ENCODE measurements around the gene FOS.
A peak's percentile ranks its signal among the peaks of the same experiment; 100 is the strongest.

The FOS gene

DNA sequence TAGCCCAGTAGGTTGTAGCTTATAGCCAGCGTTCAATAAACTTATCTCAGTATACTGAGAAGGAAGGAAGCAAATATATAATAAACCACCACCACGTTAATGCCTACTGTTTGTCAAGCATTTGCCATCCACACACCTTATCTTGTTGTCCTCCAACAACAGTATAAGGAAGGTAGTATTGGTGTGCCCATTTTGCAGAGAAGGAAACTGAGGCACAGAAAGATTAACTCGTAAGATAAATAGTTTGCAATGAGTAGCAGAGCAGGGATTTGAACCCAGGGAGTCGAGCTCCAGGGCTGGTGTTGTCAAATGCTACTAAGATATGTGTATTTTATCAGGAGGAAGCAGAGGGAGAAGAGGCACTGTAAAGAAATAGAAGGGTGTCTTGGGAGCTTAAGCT, 27.8 kb upstream of the FOS start:
- no peak for DNase-seq (ENCODE audit: low read depth in 2 of 2)

DNA sequence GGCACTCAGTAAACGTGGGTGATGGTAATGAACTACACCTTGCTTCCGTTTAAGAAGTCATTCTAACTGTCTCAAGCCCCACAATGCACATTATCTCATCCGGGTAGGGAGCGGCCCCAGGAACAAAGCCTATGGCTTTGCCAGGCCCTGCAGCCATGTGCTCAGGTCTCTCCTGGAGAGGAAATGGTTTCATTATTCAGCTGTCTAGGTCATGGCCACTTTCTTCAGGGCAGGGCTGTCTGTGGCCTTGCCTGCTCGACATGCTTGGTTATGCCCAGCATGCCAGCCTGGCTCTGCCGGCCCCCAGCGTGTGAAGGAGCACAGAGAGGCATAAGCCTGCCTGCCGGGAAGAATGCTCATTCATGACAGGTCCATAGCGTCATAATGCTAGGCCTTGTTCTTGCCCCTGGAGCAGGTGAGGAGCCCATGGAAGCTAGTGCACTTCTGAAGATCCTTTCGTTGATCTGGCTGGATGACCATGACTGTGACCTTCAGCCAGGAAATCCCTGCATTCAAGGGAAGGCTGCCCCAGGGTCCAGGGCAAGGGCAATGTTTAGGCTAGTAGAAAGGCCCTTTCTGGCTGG, 26.3 kb upstream of the FOS start:
- no peak for DNase-seq (ENCODE audit: low read depth in 2 of 2)

DNA sequence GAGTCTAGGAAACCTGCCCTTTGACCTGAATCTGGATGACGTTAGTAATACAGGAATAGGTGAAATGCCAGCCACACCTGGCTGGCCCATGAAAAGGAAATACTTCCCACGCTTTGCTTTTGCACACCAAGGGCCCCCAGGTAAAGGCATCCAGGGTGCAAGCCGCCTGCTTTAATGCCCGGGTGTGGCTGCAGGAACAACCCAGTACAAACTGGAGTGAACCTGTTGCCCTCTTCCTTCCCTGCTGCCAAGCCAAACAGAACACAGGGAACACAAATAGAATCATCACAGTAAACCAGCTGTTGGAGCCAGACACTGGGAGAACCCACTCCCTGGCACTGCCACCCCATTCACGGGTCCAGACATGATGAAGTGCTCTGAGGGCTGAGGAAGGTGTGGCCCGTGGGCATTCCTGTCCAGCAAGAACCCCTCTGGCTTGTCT, 24.2 kb upstream of the FOS start:
- no peak for DNase-seq (ENCODE audit: low read depth in 2 of 2)

DNA sequence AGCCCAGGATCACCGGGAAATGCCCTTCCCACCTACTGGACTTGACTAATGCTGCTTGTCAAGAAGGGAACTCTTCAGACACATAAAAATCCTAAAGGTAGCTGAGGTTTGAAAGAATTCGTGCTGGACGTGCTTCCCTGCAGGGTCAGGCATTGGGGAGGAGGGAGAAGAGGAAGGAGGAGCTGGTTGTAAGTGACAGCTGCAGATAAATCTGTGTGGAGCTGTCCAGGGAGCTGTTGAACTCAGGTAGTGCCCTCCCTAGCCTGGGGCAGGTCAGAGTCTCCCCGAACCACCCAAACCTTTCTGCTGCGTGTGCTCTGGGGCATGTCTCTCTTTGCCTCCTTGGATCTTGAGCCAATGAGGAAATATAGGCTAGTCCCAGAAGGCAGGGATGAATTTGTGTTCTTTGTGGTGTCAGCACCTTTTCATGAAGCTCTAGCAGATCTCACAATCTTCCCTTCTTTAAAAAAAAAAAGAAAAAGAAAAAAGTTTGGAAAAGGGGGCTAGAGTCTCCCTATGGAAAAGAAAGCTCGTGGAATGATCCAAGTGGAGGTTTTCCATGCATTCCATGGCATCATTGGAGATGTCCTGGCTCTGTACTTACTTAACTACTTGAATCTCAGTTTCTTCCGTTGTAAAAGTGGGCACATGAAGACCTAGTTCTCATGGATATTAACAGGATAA, 23.6 kb upstream of the FOS start:
- no peak for DNase-seq (ENCODE audit: low read depth in 2 of 2)

DNA sequence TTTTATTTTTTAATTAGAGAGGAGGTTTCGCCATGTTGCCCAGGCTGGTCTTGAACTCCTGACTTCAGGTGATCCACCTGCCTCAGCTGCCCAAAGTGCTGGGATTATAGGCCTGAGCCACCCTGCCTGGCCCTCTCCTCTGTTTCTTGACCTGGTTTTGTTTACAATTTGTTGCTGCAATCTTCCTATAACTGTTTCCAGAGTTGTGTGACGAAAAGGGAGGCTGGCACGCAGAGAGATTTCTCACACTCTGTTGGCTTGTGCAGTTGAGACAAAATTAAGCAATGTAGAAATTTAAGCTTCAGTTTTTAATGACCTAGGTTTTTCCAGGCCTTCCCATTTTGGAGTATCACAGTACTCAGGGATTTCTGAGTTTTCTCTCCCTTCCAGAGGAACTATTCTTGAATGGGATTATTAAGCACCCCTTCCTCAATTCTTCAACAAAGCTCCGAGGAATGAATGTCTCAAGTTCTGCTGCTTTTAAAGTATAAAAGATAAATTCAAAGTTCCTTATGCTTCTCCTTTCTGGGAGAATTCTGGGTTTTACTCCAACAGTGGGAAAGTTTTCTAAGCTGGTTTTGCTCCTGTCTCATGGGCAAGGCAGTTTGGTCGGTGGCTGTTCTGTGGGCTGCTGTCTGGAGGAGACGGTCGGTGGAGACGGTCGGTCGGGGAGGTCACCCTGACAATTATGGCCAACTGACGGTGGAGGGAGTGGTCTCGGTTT, 20.4 kb upstream of the FOS start:
- no peak for DNase-seq (ENCODE audit: low read depth in 2 of 2)

DNA sequence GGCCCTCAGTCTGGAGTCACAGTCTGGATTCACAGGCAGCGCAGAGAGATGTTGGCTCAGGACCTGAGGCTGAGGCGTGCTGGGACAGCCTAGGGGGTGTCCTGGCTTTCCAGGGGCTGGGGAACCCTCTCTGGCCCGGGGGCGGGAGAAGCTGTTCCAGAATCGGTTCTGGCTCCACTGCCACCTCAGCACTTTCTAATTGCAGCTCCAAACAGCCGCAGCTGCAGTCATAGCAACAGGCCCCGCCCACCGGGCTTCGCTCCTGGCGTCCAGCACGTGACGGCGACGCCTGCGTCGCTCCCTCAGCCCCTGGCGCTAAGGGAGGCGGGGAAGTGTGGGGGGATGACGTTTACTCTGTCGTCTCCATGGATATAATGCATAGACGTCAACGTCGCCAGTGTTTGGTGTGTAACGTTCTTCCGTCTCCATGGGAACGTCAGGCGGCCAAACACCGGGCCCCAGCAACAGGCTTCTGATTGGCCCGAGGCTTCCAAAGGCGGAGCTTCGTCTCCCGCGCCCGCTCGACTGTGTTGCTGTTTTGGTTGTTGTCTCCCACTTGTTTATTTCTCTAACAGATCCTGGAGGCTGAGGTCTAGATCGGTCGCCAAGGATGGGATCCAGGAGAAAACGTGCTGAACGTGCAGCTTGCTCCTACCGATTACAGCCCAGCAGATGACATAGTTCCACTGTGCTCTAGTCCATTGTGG, 19.7 kb upstream of the FOS start:
- DNase-seq (ENCODE audit: low read depth in 2 of 2) = peak; percentile 93 to 98

DNA sequence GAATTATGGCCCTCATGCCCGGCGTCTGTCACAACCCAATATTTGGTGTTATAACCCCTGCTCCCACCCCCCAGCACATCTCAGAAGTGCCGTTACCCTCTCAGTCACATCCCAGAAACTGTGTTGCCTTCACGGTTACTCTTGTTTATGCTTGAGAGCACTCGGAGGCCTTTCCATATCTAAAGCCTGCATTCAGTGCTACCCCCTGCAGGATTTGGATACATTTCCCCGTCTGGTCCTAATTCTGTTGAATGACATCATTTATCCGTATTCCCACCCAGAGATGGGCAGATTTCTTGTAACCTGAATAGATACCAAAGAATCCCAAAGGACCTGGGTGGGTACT, 19.1 kb upstream of the FOS start:
- no peak for DNase-seq (ENCODE audit: low read depth in 2 of 2)

DNA sequence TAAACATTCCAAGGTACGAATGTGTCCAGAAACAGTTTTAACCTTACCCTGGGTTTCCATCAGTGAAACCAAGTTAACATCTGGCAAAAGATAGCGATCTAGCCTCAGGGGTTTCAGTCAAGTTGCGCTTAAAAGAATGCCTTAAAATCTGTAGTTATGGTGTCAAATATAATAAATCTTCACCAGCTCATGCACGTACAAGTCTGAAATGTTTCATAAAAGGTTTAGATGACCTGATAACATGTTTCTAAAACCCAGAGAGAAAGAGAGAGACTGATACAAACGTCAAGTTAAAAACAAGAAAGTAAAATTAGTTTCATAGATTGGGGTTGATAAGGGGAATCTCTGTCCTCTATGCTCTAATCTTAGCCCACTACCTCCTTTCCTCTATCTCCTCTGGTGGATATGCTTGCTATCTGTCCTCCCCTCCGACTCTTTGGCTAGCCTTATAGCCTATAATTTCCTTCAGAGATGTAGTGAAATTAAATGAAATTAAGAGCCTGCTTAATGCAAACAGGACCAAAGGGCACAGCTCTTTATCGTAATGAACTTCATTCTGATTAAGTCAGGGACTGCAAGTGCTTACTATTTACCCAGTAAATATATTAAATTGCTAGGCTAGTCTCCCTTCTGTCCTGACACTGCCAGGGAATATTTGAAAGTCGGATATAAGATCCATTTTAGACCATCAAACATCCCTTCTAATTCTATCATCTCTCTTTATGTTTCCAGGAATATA, 18.4 kb upstream of the FOS start:
- DNase-seq (ENCODE audit: low read depth in 2 of 2) = no peak

DNA sequence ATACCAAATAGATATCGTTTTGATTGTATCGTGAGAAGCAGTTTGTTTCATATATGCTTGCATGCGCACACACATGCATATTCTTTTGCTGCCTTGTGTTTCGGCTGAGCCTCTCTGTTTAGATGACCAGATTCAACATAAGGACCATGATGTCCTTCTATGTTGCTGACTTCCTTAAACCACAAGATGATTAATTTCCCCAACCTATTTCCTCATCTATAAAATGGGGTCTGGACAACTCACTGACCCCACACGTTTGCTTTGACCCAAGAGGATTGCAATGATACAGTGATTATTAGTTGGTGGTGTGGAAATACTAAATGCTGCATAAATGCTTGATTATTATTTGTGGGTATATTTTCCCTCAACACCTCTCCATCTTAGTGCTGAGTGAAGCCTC, 16.8 kb upstream of the FOS start:
- no peak for DNase-seq (ENCODE audit: low read depth in 2 of 2)

DNA sequence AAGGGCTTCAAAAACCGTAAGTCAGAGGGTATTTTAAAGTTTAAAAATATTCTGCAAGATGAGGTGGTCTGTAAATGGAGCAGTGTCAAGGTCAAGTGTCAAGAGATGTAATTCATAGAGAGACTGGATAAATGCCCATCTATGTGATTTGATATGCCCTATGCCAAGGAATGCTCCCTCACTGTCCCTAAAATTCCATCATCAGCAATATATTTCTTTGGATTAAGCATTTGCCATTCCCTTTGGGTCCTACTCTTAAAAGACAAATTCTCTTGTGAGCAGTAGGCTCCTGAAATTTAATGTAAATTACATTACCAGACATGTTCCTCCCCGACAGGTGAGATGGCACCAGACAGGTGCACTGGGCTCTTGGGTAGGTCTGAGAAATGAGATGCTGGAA, 16.0 kb upstream of the FOS start:
- DNase-seq (ENCODE audit: low read depth in 2 of 2) = no peak

DNA sequence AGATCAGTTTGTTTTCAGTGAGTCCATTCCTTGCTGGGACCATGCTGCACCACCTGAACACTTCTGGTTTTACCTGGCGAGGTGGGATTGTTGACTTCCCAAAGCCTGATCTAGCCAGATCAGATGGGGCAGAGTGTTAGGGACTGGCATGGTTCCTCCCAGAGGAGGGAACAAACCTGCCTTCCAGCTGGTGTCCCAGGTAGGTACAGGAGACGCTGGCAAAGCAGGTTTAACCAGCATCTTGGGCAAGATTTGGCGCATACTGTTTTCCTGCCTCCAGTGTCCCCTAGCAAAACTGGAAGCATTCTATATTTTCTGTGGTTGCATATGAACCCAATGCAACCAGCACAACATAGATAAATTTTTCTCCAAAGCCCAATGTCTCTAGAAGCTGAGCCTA, 14.6 kb upstream of the FOS start:
- DNase-seq (ENCODE audit: low read depth in 2 of 2) = no peak

DNA sequence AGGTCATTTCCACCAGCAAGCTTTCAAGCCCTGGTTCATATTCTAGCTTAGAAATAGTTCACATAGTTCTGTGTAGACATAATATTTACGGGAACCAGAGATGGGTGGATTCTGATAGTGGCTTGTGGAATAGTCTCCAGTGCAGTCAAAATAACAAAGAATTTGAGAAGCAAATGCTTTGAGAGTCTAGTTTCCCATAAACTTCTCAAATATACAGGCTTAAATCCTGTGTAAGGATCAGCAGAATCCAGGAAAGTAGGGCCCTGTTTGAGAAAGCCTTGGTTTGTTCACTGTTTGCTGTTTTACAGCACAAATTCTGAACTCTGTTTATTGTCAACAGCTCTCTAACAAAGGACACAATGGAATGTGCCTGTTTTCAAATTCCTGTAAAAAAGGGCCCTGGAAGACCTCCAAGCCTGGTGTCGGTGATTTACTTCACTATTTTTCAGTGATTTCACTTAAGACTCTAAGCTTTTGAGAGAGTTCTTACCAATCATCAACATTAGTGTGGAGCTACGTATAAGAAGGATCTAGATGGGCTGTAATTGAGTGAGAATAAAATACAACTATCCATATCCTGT, 11.4 kb upstream of the FOS start:
- DNase-seq (ENCODE audit: low read depth in 2 of 2) = no peak

DNA sequence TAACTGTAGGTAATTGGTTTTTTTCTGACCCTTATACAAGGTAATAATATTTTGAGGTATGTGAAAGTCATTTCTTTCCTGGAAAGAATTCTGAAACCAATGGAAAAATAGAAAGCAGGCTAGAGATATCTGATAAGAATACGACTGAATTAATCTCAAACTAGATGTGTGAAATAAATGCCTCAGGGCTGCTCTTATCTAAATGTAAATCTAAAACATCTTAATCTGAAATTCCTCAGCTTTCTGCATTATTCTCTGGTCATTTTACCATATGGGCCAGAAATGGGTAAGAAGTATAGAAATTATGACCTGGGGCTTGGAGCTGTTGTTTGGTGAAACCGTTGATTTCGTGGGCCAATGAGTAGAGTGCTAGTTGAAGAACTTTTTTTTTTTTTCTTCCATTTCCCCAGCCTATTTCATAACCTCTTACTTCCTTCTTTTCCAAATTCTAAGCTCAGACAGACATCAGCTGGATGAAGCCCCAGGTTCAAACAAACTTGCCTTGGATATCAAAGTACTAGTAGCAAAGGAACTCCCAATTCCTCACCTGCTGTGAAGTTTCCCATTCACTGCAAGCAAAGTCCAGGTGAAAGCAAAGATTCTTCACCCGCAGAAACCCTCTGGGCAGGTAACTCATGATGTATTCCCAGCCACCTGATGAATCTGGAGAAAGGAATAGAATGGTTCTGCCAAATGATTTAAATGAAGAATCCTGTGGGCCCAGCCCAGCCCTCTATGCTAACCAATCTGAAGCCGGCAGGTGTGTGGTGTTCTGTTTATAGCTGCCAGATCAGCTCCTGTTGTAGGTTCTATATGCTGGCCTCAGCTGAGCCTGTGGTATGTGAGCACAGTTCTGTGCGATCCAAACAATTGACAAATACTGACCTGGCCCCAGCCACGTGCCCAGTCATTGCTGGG, 9.7 kb upstream of the FOS start:
- no peak for DNase-seq (ENCODE audit: low read depth in 2 of 2)

DNA sequence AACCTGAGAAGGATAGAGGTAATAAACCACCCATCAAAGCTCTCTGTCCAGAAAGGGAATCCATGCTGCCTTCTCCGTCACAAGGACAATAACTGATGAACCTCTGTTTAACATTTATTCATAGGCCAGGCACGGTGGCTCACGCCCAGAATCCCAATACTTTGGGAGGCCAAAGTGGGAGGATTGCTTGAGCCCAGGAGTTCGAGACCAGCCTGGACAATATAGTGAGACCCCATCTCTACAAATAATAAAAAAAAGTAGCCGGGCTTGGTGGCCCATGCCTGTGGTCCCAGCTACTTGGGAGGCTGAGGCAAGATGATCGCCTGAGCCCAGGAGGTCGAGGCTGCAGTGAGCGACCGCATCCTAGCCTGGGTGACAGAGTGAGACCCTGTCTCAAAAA, 7.1 kb upstream of the FOS start:
- no peak for DNase-seq (ENCODE audit: low read depth in 2 of 2)

DNA sequence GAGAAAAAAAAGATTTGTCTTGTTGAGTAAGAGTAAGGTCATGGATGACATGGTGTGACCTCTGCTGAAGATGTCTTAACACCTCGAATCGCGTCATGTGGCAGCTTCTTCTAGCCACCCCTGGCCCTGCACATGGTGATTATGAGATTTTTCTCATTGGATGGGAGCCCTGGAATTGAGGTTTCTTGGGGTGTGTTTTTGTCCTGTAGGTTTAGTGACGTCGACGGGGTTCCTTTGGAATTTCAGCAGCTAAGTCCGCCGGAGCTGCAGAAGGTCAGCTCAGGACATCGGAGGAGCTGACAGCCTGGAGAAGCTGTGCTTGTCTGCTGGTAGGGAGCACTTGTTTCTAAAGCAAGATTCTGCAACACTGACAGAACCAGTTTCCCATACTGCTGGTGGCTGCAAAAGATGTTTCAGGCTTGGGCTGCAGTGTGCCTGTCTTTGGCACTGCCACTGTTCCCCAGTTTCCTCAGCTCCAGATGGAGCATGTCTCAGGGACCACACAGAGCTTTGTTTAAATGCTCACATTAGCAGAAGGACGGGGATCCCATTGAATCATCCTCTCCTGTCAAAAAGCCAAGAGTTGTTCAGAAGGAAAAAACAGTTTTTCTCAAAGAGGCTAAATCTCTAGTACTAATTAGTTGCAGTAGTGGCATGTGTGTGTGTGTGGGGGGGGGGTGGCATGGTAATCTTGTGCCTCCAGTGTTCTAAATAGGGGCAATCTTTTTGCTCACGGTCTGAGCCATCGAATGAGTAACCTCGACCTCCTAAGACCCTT, 5.2 kb upstream of the FOS start:
- DNase-seq (ENCODE audit: low read depth in 2 of 2) = no peak

DNA sequence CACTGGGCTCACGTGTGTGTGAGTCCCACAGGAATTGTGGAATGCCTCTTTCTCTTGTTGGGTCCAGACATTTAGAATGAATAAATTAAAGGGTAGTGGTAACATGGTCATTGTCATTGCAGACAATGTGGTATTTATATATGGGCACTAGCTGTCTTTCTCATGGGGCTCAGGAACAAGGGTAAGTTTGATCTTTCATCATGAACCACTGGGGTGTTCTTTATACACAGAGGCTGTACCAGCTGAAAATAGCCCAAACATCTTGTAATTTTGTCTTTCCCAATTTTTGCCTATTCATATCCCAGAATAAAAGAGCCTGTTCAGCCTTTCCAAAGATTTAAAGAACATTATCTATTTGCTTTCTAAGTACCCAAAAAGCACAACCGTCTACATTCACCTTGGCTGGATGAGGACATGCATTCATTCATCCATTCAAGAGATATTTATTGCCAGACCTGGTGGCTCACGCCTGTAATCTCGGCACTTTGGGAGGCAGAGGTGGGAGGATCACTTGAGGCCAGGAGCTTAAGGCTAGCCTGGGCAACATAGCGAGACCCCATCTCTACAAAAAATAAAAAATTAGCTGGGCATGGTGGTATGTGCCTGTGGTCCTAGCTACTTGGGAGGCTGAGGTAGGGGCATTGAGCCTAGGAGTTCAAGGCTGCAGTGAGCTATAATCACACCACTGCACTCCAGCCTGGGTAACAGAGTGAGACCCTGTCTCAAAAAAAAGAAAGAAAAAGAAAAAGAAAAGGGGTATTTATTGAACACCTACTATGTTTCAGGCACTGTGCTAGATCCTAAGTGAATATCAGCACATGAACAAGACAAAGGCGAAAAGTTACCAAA, 4.4 kb upstream of the FOS start:
- DNase-seq (ENCODE audit: low read depth in 2 of 2) = no peak

DNA sequence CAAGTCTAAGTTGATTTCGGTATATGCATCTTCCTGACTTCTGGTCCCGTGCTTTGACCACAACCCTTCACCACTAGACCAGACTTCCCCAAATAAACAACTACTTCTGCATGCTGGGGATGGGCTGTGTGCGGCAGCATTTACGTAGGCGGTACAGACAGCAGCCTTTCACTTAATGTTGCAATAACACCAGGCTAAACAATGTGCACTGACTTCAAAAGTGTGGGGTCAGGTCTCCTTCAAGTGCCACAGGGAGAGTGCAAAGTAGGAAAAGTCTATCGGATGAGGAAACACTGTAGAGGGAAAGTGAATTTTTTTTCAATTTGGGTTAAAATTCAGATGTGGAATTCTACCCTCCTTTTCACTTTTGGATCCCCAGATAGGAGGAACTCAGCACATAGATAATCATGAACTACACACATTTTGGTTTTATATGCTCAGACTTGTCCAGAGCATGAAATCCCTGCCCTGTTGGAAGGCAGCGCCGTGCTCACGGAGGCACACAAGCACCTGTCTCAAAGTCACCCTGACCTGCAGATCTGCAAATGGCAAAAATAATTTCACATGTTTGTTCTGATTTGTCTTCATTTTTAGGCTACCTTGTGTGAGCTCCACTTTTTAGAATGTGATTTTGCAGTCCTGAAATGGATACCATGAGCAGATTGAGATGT, 3.6 kb upstream of the FOS start:
- no peak for DNase-seq (ENCODE audit: low read depth in 2 of 2)

DNA sequence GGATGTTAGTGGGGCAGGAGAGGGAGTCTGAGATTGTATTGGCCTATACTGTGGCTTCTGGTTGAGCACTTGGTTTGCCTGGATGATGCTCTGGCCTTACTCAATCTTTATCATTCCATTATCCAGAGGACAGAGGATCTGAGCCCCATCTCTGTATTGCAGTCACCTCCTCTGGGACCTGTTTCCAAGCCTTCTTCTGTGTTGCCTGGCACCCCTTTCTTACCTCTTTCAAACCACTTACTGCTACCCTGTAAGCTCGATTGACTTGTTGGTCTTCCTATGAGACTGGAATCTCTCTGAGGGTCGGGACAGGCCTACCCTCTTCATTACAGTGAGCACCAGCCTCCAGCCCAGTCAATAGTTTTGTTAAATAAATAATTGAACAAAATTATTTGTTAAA, 3.0 kb upstream of the FOS start:
- DNase-seq (ENCODE audit: low read depth in 2 of 2) = no peak

Measured in stimulated activated CD4-positive, alpha-beta T cell treated with anti-CD3 and anti-CD28 coated beads, Interleukin-12 subunit alpha, Interleukin-12 subunit beta, amount 100 ng/mL, for 24 hours (primary cell).